ENCODE measurements around the gene OR1F1.

The OR1F1 gene

DNA sequence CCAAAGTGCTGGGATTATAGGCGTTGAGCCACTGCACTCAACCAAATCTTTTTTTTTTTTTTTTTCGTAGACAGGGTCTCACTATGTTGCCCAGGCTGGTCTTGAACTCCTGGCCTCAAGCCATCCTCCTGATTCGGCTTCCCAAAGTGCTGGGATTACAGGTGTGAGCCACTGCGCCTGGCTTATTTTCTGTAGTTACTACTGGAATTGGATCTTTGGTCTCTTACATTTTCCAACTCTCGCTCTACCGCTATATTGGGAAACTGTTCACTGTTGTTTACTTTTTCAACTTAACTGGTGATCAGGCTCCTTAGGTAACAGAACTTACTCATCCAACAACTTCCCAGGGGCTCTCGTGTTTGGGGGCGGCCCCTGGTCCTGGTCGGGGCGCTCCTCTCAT is 32.8 kb downstream of the OR1F1 start:
- DNase-seq (ENCODE audit: low read depth): no peak
- TF ChIP-seq, protein P1, sequence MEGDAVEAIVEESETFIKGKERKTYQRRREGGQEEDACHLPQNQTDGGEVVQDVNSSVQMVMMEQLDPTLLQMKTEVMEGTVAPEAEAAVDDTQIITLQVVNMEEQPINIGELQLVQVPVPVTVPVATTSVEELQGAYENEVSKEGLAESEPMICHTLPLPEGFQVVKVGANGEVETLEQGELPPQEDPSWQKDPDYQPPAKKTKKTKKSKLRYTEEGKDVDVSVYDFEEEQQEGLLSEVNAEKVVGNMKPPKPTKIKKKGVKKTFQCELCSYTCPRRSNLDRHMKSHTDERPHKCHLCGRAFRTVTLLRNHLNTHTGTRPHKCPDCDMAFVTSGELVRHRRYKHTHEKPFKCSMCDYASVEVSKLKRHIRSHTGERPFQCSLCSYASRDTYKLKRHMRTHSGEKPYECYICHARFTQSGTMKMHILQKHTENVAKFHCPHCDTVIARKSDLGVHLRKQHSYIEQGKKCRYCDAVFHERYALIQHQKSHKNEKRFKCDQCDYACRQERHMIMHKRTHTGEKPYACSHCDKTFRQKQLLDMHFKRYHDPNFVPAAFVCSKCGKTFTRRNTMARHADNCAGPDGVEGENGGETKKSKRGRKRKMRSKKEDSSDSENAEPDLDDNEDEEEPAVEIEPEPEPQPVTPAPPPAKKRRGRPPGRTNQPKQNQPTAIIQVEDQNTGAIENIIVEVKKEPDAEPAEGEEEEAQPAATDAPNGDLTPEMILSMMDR (IDR thresholded peaks at IDR 0.05; ENCODE audit: low read depth, low read length, missing control alignments): no peak
- no peak overlapping the region for H3K4me3 ChIP-seq (ENCODE audit: low read depth, low read length)

DNA sequence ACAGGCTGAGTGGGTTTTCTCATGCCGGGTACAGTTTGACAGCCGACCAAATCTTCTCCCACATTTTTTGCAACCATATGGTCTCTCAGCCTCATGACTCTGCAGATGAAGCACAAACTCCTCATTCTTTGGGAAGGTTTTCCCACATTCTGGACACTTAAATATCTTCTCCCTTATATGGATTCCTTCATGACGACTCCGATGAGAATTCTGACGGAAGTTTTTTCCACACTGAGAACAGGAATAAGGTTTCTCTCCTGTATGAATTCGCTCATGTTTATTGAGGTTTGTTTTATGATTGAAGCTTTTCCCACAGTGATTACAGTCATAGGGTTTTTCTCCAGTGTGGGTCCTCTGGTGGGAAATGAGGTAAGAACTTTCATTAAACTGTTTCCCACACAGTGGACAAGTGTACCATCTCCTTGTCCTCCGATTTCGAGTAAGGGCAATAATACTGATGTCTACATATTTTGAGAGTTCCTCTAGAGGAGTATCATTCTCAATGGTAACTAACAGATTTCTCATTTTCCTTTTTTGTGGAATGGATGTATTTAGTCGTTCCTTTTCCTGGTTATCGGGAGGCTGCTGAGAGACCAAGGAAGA is 36.0 kb downstream of the OR1F1 start:
- H3K4me3 ChIP-seq (ENCODE audit: low read depth, low read length): no peak overlapping the region
- DNase-seq (ENCODE audit: low read depth): no peak
- TF ChIP-seq, protein P1 (IDR thresholded peaks at IDR 0.05; ENCODE audit: low read depth, low read length, missing control alignments): no peak

DNA sequence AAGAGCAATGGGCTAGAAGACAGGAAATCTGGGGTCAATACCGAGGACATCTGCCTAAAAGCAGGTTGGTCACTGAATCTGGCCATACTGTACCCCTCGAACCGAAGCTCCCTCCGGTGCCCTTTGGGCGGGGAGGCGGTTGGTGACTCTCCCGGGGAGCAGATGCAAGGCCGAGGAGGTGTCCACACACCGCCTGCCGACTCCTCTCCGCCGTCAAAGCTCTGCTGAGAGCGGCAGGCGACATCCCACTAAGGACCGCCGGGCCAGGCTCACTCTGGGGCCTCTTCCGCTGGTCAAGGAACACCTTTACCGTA is 46.5 kb downstream of the OR1F1 start:
- TF ChIP-seq, protein P1 (IDR thresholded peaks at IDR 0.05; ENCODE audit: low read depth, low read length, missing control alignments): no peak

DNA sequence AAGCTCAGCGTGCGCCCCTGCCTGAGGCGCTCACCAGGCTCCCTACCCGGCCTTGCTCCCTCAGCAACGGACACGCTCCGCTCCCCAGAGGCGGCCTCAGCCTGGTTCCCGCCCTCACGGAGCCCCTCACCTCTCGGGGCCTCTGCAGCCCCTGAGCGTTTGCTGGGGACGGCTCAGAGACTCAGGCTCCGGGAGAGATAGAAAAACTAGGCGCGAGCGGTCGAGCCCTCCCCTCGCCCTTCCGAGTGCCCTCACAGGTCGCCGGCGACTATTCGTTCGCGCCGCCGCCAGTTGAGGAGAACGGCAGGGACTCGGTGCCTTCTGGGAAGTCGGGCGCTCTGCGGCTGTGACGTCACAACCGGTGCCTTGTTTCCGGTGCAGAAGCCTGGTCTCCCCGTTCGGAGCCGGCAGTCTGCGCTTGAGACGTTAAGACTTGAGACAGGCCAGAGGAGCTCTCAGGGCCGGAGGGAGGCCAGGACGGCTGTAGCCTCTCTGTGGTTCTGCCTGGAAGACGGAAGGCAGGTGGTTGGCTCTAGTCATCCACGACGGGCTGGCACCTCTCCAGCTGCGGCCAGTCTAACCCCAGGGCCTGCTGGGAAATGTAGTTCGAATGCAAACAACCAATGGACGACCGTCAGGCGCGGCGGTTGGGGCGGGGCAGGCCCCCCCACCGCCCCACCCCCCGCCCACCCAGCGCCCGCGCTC is 47.0 kb downstream of the OR1F1 start, which contains the start of gene ZNF200:
Gene ZNF200 (minus strand): TSS at position 302 of the 705 bp plus-strand sequence. CDS start 1,403 bp downstream, outside the sequence.
- TF ChIP-seq, protein P1 (IDR thresholded peaks at IDR 0.05; ENCODE audit: low read depth, low read length, missing control alignments): no peak
- H3K4me3 ChIP-seq (ENCODE audit: low read depth, low read length): peak within 1 kb of the TSS; percentile 63
- peak; percentile 86 for DNase-seq (ENCODE audit: low read depth)

More for the DNA sequence above, 46.5 kb downstream of the OR1F1 start:
- DNase-seq (ENCODE audit: low read depth): no peak
- peak overlapping the region; percentile 63 for H3K4me3 ChIP-seq (ENCODE audit: low read depth, low read length)

DNA sequence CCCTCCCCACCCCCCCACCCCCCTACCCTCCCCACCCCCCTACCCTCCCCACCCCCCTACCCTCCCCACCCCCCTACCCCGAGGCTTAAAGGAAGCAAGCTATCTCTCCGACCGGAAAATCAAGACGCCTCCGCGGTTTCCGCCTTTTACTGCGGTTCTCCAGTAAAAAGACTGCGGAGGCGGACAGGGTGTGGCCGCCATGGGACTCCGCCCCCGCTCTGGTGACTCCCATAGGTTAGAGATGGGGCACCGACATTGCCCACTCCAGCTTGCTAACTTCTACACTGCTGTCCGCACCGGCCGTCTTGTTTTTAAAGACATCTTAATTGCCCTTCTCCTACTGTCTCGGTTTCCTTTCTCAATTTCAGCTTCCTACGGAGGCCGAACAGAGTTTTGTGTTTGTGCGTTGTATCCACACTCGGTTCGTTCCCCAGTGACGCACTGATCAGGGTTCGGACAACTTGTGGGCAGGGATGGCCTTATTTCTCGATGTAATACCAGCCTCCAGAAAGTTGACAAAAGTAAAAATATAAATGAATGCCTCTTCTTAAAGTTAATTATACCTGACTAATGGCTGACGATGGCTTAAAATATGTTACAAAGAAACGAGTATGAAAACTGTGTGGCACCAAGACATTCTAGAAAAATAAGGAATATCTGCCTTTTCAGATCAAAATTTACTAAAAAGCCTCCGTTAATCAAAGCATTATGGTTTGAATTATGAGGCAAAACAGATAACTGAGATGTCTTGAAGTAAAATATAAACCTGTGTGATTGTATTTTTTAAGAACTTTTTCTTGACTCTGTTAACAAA is 48.1 kb downstream of the OR1F1 start:
- H3K4me3 ChIP-seq (ENCODE audit: low read depth, low read length): no peak overlapping the region
- no peak for DNase-seq (ENCODE audit: low read depth)

DNA sequence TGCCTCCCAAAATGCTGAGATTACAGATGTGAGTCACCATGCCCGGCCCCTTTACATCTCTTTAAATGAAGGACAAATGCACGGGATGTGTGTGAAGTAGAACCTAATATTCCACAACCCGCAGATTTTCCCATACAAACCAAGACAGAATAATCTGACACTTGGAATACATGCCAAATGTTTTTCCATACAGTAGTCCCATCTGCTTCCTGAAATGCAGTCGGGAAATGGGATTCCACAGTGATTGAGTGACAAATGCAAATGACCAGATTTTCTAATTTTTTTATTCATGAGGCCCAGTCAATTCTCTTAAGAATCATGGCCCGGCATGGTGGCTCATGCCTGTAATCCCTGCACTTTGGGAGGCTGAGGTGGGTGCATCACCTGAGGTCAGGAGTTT is 53.8 kb downstream of the OR1F1 start:
- TF ChIP-seq, protein P1 (IDR thresholded peaks at IDR 0.05; ENCODE audit: low read depth, low read length, missing control alignments): no peak
- DNase-seq (ENCODE audit: low read depth): no peak

More for the DNA sequence above, 48.1 kb downstream of the OR1F1 start:
- TF ChIP-seq, protein P1 (IDR thresholded peaks at IDR 0.05; ENCODE audit: low read depth, low read length, missing control alignments): no peak

More for the DNA sequence above, 53.8 kb downstream of the OR1F1 start:
- H3K4me3 ChIP-seq (ENCODE audit: low read depth, low read length): no peak overlapping the region

Data from GM12864 (cell line).